Tibial nerve (tissue), 4 donors: Measurements from ENCODE around the gene CNOT9. TPM values are rescaled to one million over a fixed set of nuclear protein-coding genes. Genes with fewer than 3 reads are reported as not detected.

Source experiments
- DNase-seq, 2 donors: peaks; one replicate each; pipeline ENCODE4 v3.0.0-alpha.2; 2019; ENCODE audit warnings: low spot score in 2 of 2
- H3K27ac ChIP-seq, 4 donors: fragments of 200-600 bp; sonication (generic) in 3 of 4; one replicate each; pipeline ENCODE4 v1.5.1; 2017 to 2019; ENCODE audit warnings: mild to moderate bottlenecking in 1 of 4
- H3K27me3 ChIP-seq, 2 donors: fragments of 200-600 bp; sonication (generic) in 1 of 2; one replicate each; pipeline versions ENCODE4 v1.5.1 to v1.6.0; 2017 to 2019
- H3K36me3 ChIP-seq, 3 donors: fragments of 200-600 bp; sonication (generic); one replicate each; pipeline ENCODE4 v1.5.1; 2018 to 2019
- H3K4me1 ChIP-seq, 4 donors: fragments of 200-600 bp; sonication (generic) in 3 of 4; one replicate each; pipeline ENCODE4 v1.5.1; 2017 to 2019
- H3K4me3 ChIP-seq, 4 donors: fragments of 200-600 bp; sonication (generic) in 3 of 4; one replicate each; pipeline ENCODE4 v1.5.1; 2017 to 2019; ENCODE audit warnings: mild to moderate bottlenecking in 1 of 4, moderate library complexity in 1 of 4
- H3K9me3 ChIP-seq, 4 donors: fragments of 200-600 bp; sonication (generic) in 3 of 4; one replicate each; pipeline ENCODE4 v1.5.1; 2017 to 2019
- EP300 ChIP-seq, 2 donors: sonication (generic); formaldehyde crosslinking; IDR thresholded peaks; one replicate each; pipeline ENCODE4 v1.6.1; 2017; ENCODE audit warnings: antibody characterized with exemption in 2 of 2, mild to moderate bottlenecking in 1 of 2
- POLR2A ChIP-seq, 2 donors: fragments of 450-650 bp; IDR thresholded peaks; one replicate each; pipeline ENCODE4 v1.6.1; 2017; ENCODE audit warnings: antibody characterized with exemption in 2 of 2, mild to moderate bottlenecking in 2 of 2, moderate library complexity in 2 of 2
- WGBS, 2 donors: methylation state at CpG; one replicate each; pipeline ENCODE4 v1.1.5; 2018; 5-methylcytosine and 5-hydroxymethylcytosine counted together
- total RNA-seq, 4 donors: library from RNA; depleted of rRNA; stranded (reverse); fragments of >200 nt; gene quantifications; one replicate each; pipeline ENCODE4 v1.1.0, GENCODE V29; 2016
- TF ChIP-seq, protein P1 (sequence below), 5 experiments: fragments of 200-600 bp in 3 of 5; fragments of 450-650 bp in 2 of 5; sonication (generic) in 3 of 5; IDR thresholded peaks; one replicate each; pipeline ENCODE4 v1.5.1; 2016 to 2019; ENCODE audit warnings: antibody characterized with exemption in 5 of 5, mild to moderate bottlenecking in 3 of 5, moderate library complexity in 2 of 5

Gene CNOT9
- total RNA-seq, 4 donors from 2014 or later = 34.2 to 66.4 (median 39.7) TPM

DNA sequence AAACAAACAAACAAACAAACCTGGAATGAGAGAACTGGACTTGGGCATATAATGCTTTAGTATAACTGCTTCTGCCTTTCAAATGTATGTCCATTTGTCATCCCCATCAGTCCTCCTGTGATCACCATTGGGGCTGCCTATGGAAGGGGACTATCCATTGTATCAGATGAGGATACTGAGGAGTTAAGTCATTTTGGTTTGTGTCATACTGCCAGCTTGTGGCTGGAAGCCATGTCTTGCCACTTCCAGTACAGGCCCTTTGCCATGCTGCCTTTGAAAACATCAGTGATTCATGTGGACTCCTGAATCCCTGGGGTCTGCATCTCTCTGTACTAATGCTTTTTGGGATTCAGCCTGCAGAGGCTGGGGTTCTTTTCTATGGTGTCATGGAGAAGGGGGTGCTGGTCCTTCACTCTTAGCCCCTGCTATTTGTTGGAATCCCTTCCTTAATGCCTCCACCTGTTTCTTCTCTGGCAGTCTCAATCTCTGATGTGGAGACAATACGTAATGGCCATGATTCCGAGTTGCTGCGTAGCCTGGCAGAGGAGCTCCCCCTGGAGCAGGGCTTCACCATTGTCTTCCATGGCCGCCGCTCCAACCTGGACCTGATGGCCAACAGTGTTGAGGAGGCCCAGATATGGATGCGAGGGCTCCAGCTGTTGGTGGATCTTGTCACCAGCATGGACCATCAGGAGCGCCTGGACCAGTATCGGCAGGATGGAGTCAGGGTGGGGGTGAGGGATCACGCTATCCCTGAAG lies 49.6 kb downstream of the CNOT9 start:
- H3K27me3 ChIP-seq = no peaks in the 10 kb centered on the region
- H3K36me3 ChIP-seq = peaks cover 0 to 19% (median 0%) of the 10 kb centered on the region in 3 donors
- H3K4me1 ChIP-seq = no peaks in the 10 kb centered on the region
- TF ChIP-seq, protein P1, sequence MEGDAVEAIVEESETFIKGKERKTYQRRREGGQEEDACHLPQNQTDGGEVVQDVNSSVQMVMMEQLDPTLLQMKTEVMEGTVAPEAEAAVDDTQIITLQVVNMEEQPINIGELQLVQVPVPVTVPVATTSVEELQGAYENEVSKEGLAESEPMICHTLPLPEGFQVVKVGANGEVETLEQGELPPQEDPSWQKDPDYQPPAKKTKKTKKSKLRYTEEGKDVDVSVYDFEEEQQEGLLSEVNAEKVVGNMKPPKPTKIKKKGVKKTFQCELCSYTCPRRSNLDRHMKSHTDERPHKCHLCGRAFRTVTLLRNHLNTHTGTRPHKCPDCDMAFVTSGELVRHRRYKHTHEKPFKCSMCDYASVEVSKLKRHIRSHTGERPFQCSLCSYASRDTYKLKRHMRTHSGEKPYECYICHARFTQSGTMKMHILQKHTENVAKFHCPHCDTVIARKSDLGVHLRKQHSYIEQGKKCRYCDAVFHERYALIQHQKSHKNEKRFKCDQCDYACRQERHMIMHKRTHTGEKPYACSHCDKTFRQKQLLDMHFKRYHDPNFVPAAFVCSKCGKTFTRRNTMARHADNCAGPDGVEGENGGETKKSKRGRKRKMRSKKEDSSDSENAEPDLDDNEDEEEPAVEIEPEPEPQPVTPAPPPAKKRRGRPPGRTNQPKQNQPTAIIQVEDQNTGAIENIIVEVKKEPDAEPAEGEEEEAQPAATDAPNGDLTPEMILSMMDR (IDR thresholded peaks at IDR 0.05) = no peak
- TF ChIP-seq POLR2A (IDR thresholded peaks at IDR 0.05) (no peak), EP300 (IDR thresholded peaks at IDR 0.05) (no peak)
- no peak overlapping the region for H3K4me3 ChIP-seq
- no peak for DNase-seq
- no peaks in the 10 kb centered on the region for H3K9me3 ChIP-seq
- H3K27ac ChIP-seq = no peak overlapping the region
- WGBS, 2 donors = 87 to 88% methylated on average over 9 of the region's 9 CpGs

DNA sequence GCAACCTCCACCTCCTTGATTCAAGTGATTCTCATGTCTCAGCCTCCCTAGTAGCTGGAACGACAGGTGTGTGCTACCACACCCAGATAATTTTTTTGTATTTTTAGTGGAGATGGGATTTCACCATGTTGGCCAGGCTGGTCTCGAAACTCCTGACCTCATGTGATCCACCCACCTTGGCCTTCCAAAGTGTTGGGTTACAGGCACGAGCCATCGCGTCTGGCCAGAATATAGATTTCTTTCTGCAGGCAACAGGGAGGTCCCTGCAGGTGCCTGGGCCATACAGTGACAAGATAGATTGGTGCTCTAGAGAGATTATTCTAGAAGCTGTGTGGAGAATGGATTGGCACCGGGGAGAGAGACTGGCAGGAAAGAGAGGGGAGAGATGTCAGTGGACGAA lies 52.4 kb downstream of the CNOT9 start:
- H3K27ac ChIP-seq = no peak overlapping the region
- no peak overlapping the region for H3K4me3 ChIP-seq
- TF ChIP-seq, protein P1 (IDR thresholded peaks at IDR 0.05) = no peak
- no peak for TF ChIP-seq POLR2A (IDR thresholded peaks at IDR 0.05)
- TF ChIP-seq EP300 (IDR thresholded peaks at IDR 0.05) = no peak
- H3K4me1 ChIP-seq = no peaks in the 10 kb centered on the region
- DNase-seq = no peak
- 76 to 81% methylated on average over 7 of the region's 7 CpGs for WGBS, 2 donors
- no peaks in the 10 kb centered on the region for H3K9me3 ChIP-seq
- no peaks in the 10 kb centered on the region for H3K27me3 ChIP-seq
- peaks cover 0 to 24% (median 0%) of the 10 kb centered on the region in 3 donors for H3K36me3 ChIP-seq

DNA sequence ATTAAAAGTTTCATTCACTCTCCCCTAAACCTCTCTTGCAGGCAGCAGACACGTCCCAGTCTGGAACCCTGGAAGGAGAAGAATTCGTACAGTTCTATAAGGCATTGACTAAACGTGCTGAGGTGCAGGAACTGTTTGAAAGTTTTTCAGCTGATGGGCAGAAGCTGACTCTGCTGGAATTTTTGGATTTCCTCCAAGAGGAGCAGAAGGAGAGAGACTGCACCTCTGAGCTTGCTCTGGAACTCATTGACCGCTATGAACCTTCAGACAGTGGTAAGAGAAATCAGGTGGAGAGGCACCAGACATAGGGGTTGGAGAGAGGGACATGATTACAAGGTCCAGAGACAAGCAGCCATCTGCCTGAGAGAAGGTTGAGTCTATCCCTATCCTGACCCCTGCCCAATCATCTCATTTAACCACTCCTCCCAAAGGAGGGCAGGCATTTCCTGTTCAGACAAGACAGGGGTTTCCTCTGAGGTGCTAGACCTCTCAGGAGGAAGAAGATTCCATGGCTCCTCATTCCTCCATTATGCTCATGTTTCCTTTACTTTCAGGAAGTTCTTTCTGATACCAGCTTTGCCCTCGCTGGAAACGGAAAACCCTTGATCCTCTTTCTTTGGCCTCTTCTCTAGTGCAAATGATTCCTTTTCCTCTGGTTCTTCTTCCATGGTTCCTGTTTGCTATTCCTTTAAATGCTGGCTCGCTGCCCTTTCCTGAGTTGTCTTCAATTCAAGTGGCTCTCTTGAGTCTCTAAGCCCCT lies 54.1 kb downstream of the CNOT9 start:
- H3K27me3 ChIP-seq = no peaks in the 10 kb centered on the region
- H3K4me3 ChIP-seq = no peak overlapping the region
- H3K4me1 ChIP-seq = no peaks in the 10 kb centered on the region
- no peak overlapping the region for H3K27ac ChIP-seq
- TF ChIP-seq, protein P1 (IDR thresholded peaks at IDR 0.05) = no peak
- no peak for TF ChIP-seq POLR2A (IDR thresholded peaks at IDR 0.05)
- TF ChIP-seq EP300 (IDR thresholded peaks at IDR 0.05) = no peak
- no peak for DNase-seq
- no peaks in the 10 kb centered on the region for H3K9me3 ChIP-seq
- WGBS, 2 donors = 48 to 52% methylated on average over 7 of the region's 7 CpGs
- peaks cover 0 to 20% (median 0%) of the 10 kb centered on the region in 3 donors for H3K36me3 ChIP-seq

DNA sequence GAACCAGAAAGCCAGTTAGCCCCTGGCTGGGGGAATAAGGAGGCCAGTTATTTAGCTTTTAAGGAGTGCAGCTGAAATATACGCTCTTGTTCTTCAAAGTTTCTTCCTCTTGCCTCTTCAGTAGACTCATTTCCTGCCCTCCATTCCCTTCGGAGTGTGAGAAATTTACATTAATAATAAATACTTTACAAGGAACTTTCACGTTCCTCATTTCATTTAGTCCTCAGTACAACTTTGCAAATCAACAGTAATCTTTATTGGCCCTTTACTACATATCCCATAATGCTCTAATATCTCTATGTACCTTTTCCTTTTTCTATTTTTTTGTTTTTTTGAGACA lies 54.7 kb downstream of the CNOT9 start:
- 61 to 65% methylated on average over 3 of the region's 3 CpGs for WGBS, 2 donors
- Histone ChIP-seq H3K36me3 (peaks cover 0 to 17% (median 0%) of the 10 kb centered on the region in 3 donors), H3K27ac (no peak overlapping the region), H3K9me3 (no peaks in the 10 kb centered on the region), H3K4me1 (no peaks in the 10 kb centered on the region), H3K27me3 (no peaks in the 10 kb centered on the region), H3K4me3 (no peak overlapping the region)
- DNase-seq = no peak
- TF ChIP-seq, protein P1 (IDR thresholded peaks at IDR 0.05) = no peak
- TF ChIP-seq EP300 (IDR thresholded peaks at IDR 0.05) = no peak
- TF ChIP-seq POLR2A (IDR thresholded peaks at IDR 0.05) = no peak

DNA sequence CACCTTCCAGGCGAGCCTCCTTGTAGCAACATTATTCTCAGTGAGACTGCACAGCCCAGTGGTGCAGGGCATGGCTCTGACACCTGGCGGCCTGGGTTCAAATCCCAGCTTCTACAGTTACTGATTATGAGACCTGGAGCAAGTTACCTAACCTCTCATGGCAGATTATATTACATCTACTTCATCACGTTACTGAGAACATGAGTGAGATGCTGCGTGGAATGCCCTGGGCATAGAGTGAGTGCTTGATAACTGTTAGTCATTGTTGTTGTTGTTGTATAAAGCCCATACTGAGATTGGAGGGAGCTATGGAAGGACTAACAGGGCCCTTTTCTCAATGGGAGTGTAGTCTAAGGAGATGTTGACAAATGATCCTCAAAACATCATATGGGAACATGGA lies 57.7 kb downstream of the CNOT9 start:
- no peak for DNase-seq
- no peaks in the 10 kb centered on the region for H3K9me3 ChIP-seq
- peaks cover 0 to 21% (median 0%) of the 10 kb centered on the region in 3 donors for H3K36me3 ChIP-seq
- no peaks in the 10 kb centered on the region for H3K27me3 ChIP-seq
- TF ChIP-seq EP300 (IDR thresholded peaks at IDR 0.05) (no peak), POLR2A (IDR thresholded peaks at IDR 0.05) (no peak)
- TF ChIP-seq, protein P1 (IDR thresholded peaks at IDR 0.05) = no peak
- no peak overlapping the region for H3K4me3 ChIP-seq
- no peak overlapping the region for H3K27ac ChIP-seq
- H3K4me1 ChIP-seq = no peaks in the 10 kb centered on the region
- 87 to 89% methylated on average over 4 of the region's 4 CpGs for WGBS, 2 donors
